ENCODE data around the gene MRNIP.

DNA sequence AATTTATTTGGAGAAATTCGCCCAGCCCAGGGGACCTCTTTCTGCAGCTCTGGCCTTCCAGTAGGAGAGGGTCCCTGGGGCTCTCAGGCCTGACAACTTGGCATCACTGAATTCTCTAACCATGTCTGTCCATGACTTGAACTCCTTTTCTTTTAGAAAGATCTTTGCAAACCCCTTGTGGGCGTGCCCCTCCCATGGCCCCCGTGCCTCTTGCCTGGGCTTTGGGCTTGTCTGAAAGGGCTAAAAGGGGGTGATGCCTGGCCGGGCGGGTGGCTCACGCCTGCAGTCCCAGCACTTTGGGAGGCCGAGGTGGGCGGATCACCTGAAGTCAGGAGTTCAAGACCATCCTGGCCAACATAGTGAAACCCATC, 41.2 kb downstream of the MRNIP start:
- TF ChIP-seq CTCF (IDR thresholded peaks at IDR 0.05; ENCODE audit: insufficient read depth, low read length) (no peak), POLR2AphosphoS5 (IDR thresholded peaks at IDR 0.05; ENCODE audit: low read depth) (no peak)

All from HL-60 (cell line).